Cardiac fibroblast (primary cell): ENCODE results near the gene ZNF513.
A peak's percentile ranks its signal among the peaks of the same experiment; 100 is the strongest.

ENCODE experiments used
- DNase-seq, 2 donors: peaks; one replicate each; pipeline versions ENCODE4 v3.0.0 to v3.0.0-alpha.2; 2010; ENCODE audit warnings: low read depth in 2 of 2
- H3K4me3 ChIP-seq, 2 donors: replicated peaks in 1 of 2; 1 replicate in 1 of 2; 2 replicates in 1 of 2; pipeline ENCODE4 v1.5.1; 2011; ENCODE audit warnings: low read depth in 2 of 2, low read length in 2 of 2, mild to moderate bottlenecking in 2 of 2, moderate library complexity in 1 of 2
- CTCF ChIP-seq: IDR thresholded peaks from one replicate; pipeline ENCODE4 v1.5.1; 2011; ENCODE audit warnings: low read depth, mild to moderate bottlenecking, low read length, inconsistent platforms

Gene ZNF513

GRCh38 chr2:27376151-27376865, 4.2 kb downstream of the ZNF513 start:
- H3K4me3 ChIP-seq = no peak overlapping the region
- no peak for TF ChIP-seq CTCF
- DNase-seq = no peak

- DNase-seq = no peak
- no peak overlapping the region for H3K4me3 ChIP-seq
- no peak for TF ChIP-seq CTCF
Measured at GRCh38 chr2:27375513-27376099, 4.9 kb downstream of the ZNF513 start.

GRCh38 chr2:27373567-27373966, 7.0 kb downstream of the ZNF513 start:
- TF ChIP-seq CTCF = no peak
- no peak for DNase-seq
- H3K4me3 ChIP-seq = no peak overlapping the region

GRCh38 chr2:27372937-27373336, 7.6 kb downstream of the ZNF513 start:
- no peak for TF ChIP-seq CTCF
- no peak for DNase-seq
- H3K4me3 ChIP-seq = no peak overlapping the region

GRCh38 chr2:27370816-27371620, 9.5 kb downstream of the ZNF513 start:
- H3K4me3 ChIP-seq = peak overlapping the region; percentile 98 to 99
- DNase-seq = peak; percentile 70 to 73
- no peak for TF ChIP-seq CTCF

GRCh38 chr2:27370026-27370815, 10.3 kb downstream of the ZNF513 start, which contains the start of the genes EIF2B4 and SNX17:
Gene EIF2B4 (minus strand): TSS chr2:27370338. CDS start chr2:27370314, 24 bp downstream.
Gene SNX17 (plus strand): TSS chr2:27370616. CDS start chr2:27370744, 128 bp downstream.
- H3K4me3 ChIP-seq = peak within 1 kb of the TSS; percentile 98 to 99
- DNase-seq = peak; percentile 99
- TF ChIP-seq CTCF = peak; percentile 60
